HepG2 (cell line): ENCODE measurements around the gene CES2. TPM values are rescaled to one million over a fixed set of nuclear protein-coding genes. Genes with fewer than 3 reads are reported as not detected.

Experiments
- ATAC-seq: fragments of 200-7000 bp; cut with Tn5 transposase; 3 replicates; pipeline ENCODE4 v1.9.1; 2020; ENCODE audit warnings: mild to moderate bottlenecking, moderate library complexity
- BruUV-seq: library from RNA; stranded (reverse); fragments of 400-500 nt; replicated peaks from 2 replicates; lab custom pipeline; 2021; lab: Mats Ljungman, UMichigan
- CTCF ChIA-PET: fragments of 300-600 bp; formaldehyde crosslinking; extraction: SDS; loops from one replicate; lab custom pipeline; 2021; ENCODE audit warnings: low total read pairs, inconsistent platforms, low intra/inter-chr PET ratio; lab: Yijun Ruan, JAX
- POLR2A ChIA-PET: fragments of 350-600 bp; sonication (Branson Sonifier 250); formaldehyde crosslinking; loops from one replicate; lab custom pipeline; 2020; ENCODE audit warnings: antibody characterized with exemption, inconsistent platforms; lab: Yijun Ruan, JAX
- DNase-seq: peaks from one replicate; pipeline ENCODE4 v3.0.0-alpha.2; 2015; ENCODE audit warnings: low spot score
- FAIRE-seq: peaks from 3 replicates; lab custom pipeline; 2011; peaks lifted over from hg19 to GRCh38; lab: Jason Lieb, UNC
- H2AFZ ChIP-seq: one replicate; pipeline ENCODE4 v1.6.1; 2011; ENCODE audit warnings: low read length, inconsistent platforms
- H3K27ac ChIP-seq: fragments of 300-600 bp; 3 replicates; pipeline ENCODE4 v1.8.0; 2011; ENCODE audit warnings: mixed run types, mild to moderate bottlenecking, mixed read lengths, low read length, inconsistent platforms; ENCODE audit not compliant: insufficient read depth; ENCODE audit errors: extremely low read length
- H3K27me3 ChIP-seq, 2 experiments: fragments of 200-600 bp in 1 of 2; 2 replicates in 1 of 2; 3 replicates in 1 of 2; pipeline versions ENCODE4 v1.6.0 to v1.8.0; 2011; ENCODE audit warnings: low read length in 2 of 2, mild to moderate bottlenecking in 2 of 2, moderate library complexity in 2 of 2, inconsistent platforms in 1 of 2; ENCODE audit not compliant: insufficient read depth in 2 of 2, control insufficient read depth in 1 of 2
- H3K36me3 ChIP-seq, 2 experiments: fragments of 200-600 bp in 1 of 2; replicated peaks in 1 of 2; 2 replicates in 1 of 2; 3 replicates in 1 of 2; pipeline versions ENCODE4 v1.5.1 to v1.8.0; 2011; ENCODE audit warnings: low read length in 2 of 2, inconsistent platforms in 1 of 2; ENCODE audit not compliant: insufficient read depth in 2 of 2, control insufficient read depth in 1 of 2
- H3K4me1 ChIP-seq: 2 replicates; pipeline ENCODE4 v1.5.1; 2012; ENCODE audit warnings: low read length, inconsistent platforms; ENCODE audit not compliant: insufficient read depth
- H3K4me2 ChIP-seq: 2 replicates; pipeline ENCODE4 v1.6.0; 2011; ENCODE audit warnings: low read depth, low read length, inconsistent platforms
- H3K4me3 ChIP-seq, 3 experiments: fragments of 200-600 bp in 1 of 3; sonication (generic), shearing (Covaris generic) in 1 of 3; replicated peaks in 1 of 3; 2 replicates each; pipeline ENCODE4 v1.5.1; 2011 to 2016; ENCODE audit warnings: low read length in 3 of 3, inconsistent platforms in 2 of 3, low read depth in 2 of 3, mild to moderate bottlenecking in 2 of 3, control low read depth in 1 of 3, mixed read lengths in 1 of 3; ENCODE audit not compliant: insufficient read depth in 1 of 3
- H3K79me2 ChIP-seq: one replicate; pipeline ENCODE4 v1.6.1; 2011; ENCODE audit warnings: low read length, inconsistent platforms; ENCODE audit not compliant: insufficient read depth
- H3K9ac ChIP-seq: 2 replicates; pipeline ENCODE4 v1.6.0; 2011; ENCODE audit warnings: mild to moderate bottlenecking, low read depth, low read length, inconsistent platforms; ENCODE audit not compliant: insufficient read depth
- H3K9me3 ChIP-seq: 2 replicates; pipeline ENCODE4 v1.5.1; 2012; ENCODE audit warnings: mild to moderate bottlenecking, low read length
- H4K20me1 ChIP-seq: 2 replicates; pipeline ENCODE4 v1.6.0; 2011; ENCODE audit warnings: inconsistent platforms, mild to moderate bottlenecking, low read length, moderate library complexity; ENCODE audit not compliant: insufficient read depth
- AGO2 ChIP-seq: fragments of 200-400 bp; formaldehyde crosslinking; optimal IDR thresholded peaks from 2 replicates; pipeline ENCODE3; 2017; ENCODE audit warnings: mild to moderate bottlenecking, low read depth, low read length, moderate library complexity
- HES4 ChIP-seq: sonication (generic); formaldehyde crosslinking; IDR thresholded peaks from 2 replicates; pipeline ENCODE4 v1.9.0; 2021; ENCODE audit warnings: mild to moderate bottlenecking, missing genetic modification reagents, borderline replicate concordance
- RBFOX2 ChIP-seq: fragments of 200-400 bp; formaldehyde crosslinking; IDR thresholded peaks from 2 replicates; pipeline ENCODE4 v1.6.1; 2017; ENCODE audit warnings: low read depth, mild to moderate bottlenecking, low read length
- TEAD3 ChIP-seq: optimal IDR thresholded peaks from 2 replicates; pipeline ENCODE3; 2016; ENCODE audit warnings: borderline replicate concordance
- TOE1 ChIP-seq: sonication (generic); formaldehyde crosslinking; IDR thresholded peaks from 2 replicates; pipeline ENCODE4 v1.4.0; 2020; ENCODE audit warnings: mild to moderate bottlenecking, missing genetic modification reagents
- ZNF674 ChIP-seq: sonication (generic); formaldehyde crosslinking; IDR thresholded peaks from 2 replicates; pipeline ENCODE4 v1.5.0; 2020; ENCODE audit warnings: low read depth, mild to moderate bottlenecking, missing genetic modification reagents
- WGBS: methylation state at CpG from one replicate; pipeline ENCODE4 v1.1.6; 2017; ENCODE audit warnings: low lambda C conversion rate; 5-methylcytosine and 5-hydroxymethylcytosine counted together
- in situ Hi-C: cut with HindIII; loops from 2 replicates; pipeline ENCODE4 v1.10.0; 2017; ENCODE audit warnings: low pct_unique_long_range_greater_than_20kb; ENCODE audit not compliant: extremely low pct_ligation_motif_present
- intact Hi-C: fragments of 100-400 bp; cut with micrococcal nuclease; formaldehyde crosslinking; loops from one replicate; pipeline ENCODE4 v1.10.0; 2022; ENCODE audit not compliant: unreplicated experiment
- polyA plus RNA-seq, 8 experiments: library from polyadenylated mRNA; depleted of rRNA in 3 of 8; stranded (reverse) in 7 of 8; unstranded in 1 of 8; fragments of >200 nt; fragmentation: Illumina TruSeq in 4 of 8; extraction: Trizol in 4 of 8; gene quantifications; 2 replicates each; pipeline versions ENCODE4 v1.2.1 to v1.2.3, GENCODE V29; 2011 to 2016; ENCODE audit warnings: low read depth in 4 of 8, missing spikeins in 1 of 8, mixed read lengths in 1 of 8; ENCODE audit not compliant: insufficient read depth in 1 of 8
- total RNA-seq, 5 experiments: library from RNA; depleted of rRNA; stranded (reverse); fragments of >200 nt; fragmentation: Illumina TruSeq; extraction: Trizol; gene quantifications; 2 replicates each; pipeline ENCODE4 v1.2.3, GENCODE V29; 2016; ENCODE audit warnings: low read depth in 1 of 5
- TF ChIP-seq, protein P1 (sequence below): sonication (generic); formaldehyde crosslinking; IDR thresholded peaks from 2 replicates; pipeline ENCODE4 v1.4.0; 2020; ENCODE audit warnings: missing genetic modification reagents
- TF ChIP-seq, protein P2 (sequence below): sonication (generic); formaldehyde crosslinking; IDR thresholded peaks from 2 replicates; pipeline ENCODE4 v1.4.0; 2020; ENCODE audit warnings: missing genetic modification reagents
- TF ChIP-seq, protein P3 (sequence below): sonication (generic); formaldehyde crosslinking; IDR thresholded peaks from 2 replicates; pipeline ENCODE4 v1.9.0; 2022; ENCODE audit warnings: low read depth, missing genetic modification reagents

Gene CES2
- total and polyA plus RNA-seq, 2 of the 13 experiments (the other 11 are each of a cell fraction or from before 2014, with no cell fraction given), result 50.6 to 63.8 TPM

DNA sequence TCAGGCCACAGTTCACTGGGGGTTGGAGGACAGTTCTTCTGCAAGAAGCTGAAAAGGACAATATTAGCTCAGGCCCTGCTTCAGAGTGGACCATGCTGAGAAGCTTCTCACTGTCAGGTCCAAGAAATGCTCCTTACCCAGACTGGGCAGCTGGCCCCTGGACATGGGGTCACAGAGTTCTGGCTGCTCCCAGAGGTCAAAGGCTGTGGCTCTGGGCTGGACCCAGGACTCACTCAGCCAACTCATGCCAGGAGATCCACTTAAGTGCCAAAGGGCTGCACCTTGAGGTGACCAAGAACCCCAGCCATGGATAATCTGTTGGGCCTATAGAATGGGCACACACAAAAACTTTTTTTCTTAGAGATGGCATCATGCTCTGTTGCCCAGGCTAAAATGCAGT, 4.0 kb downstream of the CES2 start:
- Histone ChIP-seq H3K4me1 (peaks cover 31% of the 10 kb centered on the region), H3K9me3 (no peaks in the 10 kb centered on the region), H3K79me2 (peaks cover 23% of the 10 kb centered on the region), H3K27me3 (no peaks in the 10 kb centered on the region), H4K20me1 (no peaks in the 10 kb centered on the region; the same call in 1 of the 2 replicates), H3K4me3 (no peak overlapping the region), H3K36me3 (peaks cover 32 to 60% of the 10 kb centered on the region in 2 experiments), H3K9ac (no peak overlapping the region), H2AFZ (no peak overlapping the region), H3K27ac (no peak overlapping the region), H3K4me2 (no peak overlapping the region)
- ATAC-seq (no peak), DNase-seq (no peak), FAIRE-seq (no peak)
- no TSS peak for BruUV-seq
- ChIA-PET CTCF (no interaction called here), POLR2A (interaction anchor here (0.6 to 2.2 kb wide), 2 partner anchors 9 to 34 kb away, joined by 3 to 9 read pairs; no protein-coding TSS in a partner anchor)
- TF ChIP-seq TOE1 (CRISPR knock-in tag), result no peak
- TF ChIP-seq HES4 (CRISPR knock-in tag), result 0 out of 2 replicates have a peak, but pooled peaks have one; percentile 22
- intact Hi-C loops (no loop called here), in situ Hi-C loops (loop anchor here (5.0 kb wide), 1 partner anchor 37 kb away; no protein-coding TSS in a partner anchor)

DNA sequence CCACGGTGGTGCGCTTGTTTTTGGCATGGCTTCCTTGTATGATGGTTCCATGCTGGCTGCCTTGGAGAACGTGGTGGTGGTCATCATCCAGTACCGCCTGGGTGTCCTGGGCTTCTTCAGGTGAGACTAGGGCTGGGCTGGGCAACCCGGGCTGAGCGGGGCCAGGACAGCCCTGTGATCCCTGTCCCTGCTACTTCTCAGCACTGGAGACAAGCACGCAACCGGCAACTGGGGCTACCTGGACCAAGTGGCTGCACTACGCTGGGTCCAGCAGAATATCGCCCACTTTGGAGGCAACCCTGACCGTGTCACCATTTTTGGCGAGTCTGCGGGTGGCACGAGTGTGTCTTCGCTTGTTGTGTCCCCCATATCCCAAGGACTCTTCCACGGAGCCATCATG, 4.9 kb downstream of the CES2 start:
- intact Hi-C loops (no loop called here), in situ Hi-C loops (no loop called here)
- DNase-seq (no peak), FAIRE-seq (no peak), ATAC-seq (no peak)
- no peak overlapping the region for H3K9ac ChIP-seq
- ChIA-PET POLR2A (no interaction called here), CTCF (no interaction called here)
- H3K9me3 ChIP-seq, result no peaks in the 10 kb centered on the region
- peaks cover 32 to 60% of the 10 kb centered on the region in 2 experiments for H3K36me3 ChIP-seq
- no peak overlapping the region for H3K4me2 ChIP-seq
- H3K4me3 ChIP-seq, result no peak overlapping the region
- peaks cover 16% of the 10 kb centered on the region for H3K79me2 ChIP-seq
- WGBS, result 98% methylated on average over 7 of the region's 16 CpGs
- no peaks in the 10 kb centered on the region for H3K27me3 ChIP-seq
- no peak overlapping the region for H2AFZ ChIP-seq
- H3K27ac ChIP-seq, result no peak overlapping the region
- BruUV-seq, result no TSS peak
- no peaks in the 10 kb centered on the region; the same call in 1 of the 2 replicates for H4K20me1 ChIP-seq
- peaks cover 31% of the 10 kb centered on the region for H3K4me1 ChIP-seq
- TF ChIP-seq, protein P1, sequence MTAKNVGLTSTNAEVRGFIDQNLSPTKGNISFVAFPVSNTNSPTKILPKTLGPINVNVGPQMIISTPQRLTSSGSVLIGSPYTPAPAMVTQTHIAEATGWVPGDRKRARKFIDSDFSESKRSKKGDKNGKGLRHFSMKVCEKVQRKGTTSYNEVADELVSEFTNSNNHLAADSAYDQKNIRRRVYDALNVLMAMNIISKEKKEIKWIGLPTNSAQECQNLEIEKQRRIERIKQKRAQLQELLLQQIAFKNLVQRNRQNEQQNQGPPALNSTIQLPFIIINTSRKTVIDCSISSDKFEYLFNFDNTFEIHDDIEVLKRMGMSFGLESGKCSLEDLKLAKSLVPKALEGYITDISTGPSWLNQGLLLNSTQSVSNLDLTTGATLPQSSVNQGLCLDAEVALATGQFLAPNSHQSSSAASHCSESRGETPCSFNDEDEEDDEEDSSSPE (CRISPR knock-in tag), result no peak
- no peak for TF ChIP-seq ZNF674 (CRISPR knock-in tag)
- TF ChIP-seq RBFOX2, result peak; percentile 52; the same call in 1 of the 2 replicates
- TF ChIP-seq, protein P2, sequence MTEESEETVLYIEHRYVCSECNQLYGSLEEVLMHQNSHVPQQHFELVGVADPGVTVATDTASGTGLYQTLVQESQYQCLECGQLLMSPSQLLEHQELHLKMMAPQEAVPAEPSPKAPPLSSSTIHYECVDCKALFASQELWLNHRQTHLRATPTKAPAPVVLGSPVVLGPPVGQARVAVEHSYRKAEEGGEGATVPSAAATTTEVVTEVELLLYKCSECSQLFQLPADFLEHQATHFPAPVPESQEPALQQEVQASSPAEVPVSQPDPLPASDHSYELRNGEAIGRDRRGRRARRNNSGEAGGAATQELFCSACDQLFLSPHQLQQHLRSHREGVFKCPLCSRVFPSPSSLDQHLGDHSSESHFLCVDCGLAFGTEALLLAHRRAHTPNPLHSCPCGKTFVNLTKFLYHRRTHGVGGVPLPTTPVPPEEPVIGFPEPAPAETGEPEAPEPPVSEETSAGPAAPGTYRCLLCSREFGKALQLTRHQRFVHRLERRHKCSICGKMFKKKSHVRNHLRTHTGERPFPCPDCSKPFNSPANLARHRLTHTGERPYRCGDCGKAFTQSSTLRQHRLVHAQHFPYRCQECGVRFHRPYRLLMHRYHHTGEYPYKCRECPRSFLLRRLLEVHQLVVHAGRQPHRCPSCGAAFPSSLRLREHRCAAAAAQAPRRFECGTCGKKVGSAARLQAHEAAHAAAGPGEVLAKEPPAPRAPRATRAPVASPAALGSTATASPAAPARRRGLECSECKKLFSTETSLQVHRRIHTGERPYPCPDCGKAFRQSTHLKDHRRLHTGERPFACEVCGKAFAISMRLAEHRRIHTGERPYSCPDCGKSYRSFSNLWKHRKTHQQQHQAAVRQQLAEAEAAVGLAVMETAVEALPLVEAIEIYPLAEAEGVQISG (CRISPR knock-in tag), result 0 out of 2 replicates have a peak, but pooled peaks have one; percentile 14
- TF ChIP-seq TEAD3 (CRISPR knock-in tag), result no peak
- TF ChIP-seq AGO2, result peak; percentile 70
- TF ChIP-seq, protein P3, sequence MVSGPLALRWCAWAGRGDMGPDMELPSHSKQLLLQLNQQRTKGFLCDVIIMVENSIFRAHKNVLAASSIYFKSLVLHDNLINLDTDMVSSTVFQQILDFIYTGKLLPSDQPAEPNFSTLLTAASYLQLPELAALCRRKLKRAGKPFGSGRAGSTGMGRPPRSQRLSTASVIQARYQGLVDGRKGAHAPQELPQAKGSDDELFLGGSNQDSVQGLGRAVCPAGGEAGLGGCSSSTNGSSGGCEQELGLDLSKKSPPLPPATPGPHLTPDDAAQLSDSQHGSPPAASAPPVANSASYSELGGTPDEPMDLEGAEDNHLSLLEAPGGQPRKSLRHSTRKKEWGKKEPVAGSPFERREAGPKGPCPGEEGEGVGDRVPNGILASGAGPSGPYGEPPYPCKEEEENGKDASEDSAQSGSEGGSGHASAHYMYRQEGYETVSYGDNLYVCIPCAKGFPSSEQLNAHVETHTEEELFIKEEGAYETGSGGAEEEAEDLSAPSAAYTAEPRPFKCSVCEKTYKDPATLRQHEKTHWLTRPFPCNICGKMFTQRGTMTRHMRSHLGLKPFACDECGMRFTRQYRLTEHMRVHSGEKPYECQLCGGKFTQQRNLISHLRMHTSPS (CRISPR knock-in tag), result no peak
